Heart right ventricle (tissue), 16 donors: ENCODE results near the gene RHCG. TPM values are rescaled to one million over a fixed set of nuclear protein-coding genes. Genes with fewer than 3 reads are reported as not detected.

Experiments
- ATAC-seq, 8 donors: fragments of 200-7000 bp; cut with Tn5 transposase; one replicate each; pipeline ENCODE4 v1.9.1; 2020; ENCODE audit warnings: mild to moderate bottlenecking in 8 of 8, moderate library complexity in 8 of 8, moderate number of reproducible peaks in 1 of 8
- DNase-seq, 2 donors: peaks; one replicate each; pipeline ENCODE4 v3.0.0-alpha.2; 2020
- H3K27ac ChIP-seq, 10 donors: fragments of 200-600 bp; sonication (generic) in 2 of 10; one replicate each; pipeline versions ENCODE4 v1.5.0 to v1.8.0; 2020 to 2022; ENCODE audit warnings: mild to moderate bottlenecking in 3 of 10
- H3K27me3 ChIP-seq, 7 donors: fragments of 200-600 bp; one replicate each; pipeline ENCODE4 v1.8.0; 2021 to 2022; ENCODE audit warnings: mild to moderate bottlenecking in 2 of 7
- H3K36me3 ChIP-seq, 9 donors: fragments of 200-600 bp; sonication (generic) in 1 of 9; one replicate each; pipeline versions ENCODE4 v1.5.0 to v1.8.0; 2020 to 2022; ENCODE audit warnings: mild to moderate bottlenecking in 2 of 9
- H3K4me1 ChIP-seq, 9 donors: fragments of 200-600 bp; sonication (generic) in 1 of 9; one replicate each; pipeline versions ENCODE4 v1.5.0 to v1.8.0; 2020 to 2022; ENCODE audit warnings: mild to moderate bottlenecking in 4 of 9
- H3K4me3 ChIP-seq, 10 donors: fragments of 200-600 bp; sonication (generic) in 2 of 10; one replicate each; pipeline versions ENCODE4 v1.5.0 to v1.8.0; 2020 to 2022; ENCODE audit warnings: mild to moderate bottlenecking in 7 of 10, moderate library complexity in 2 of 10
- H3K9me3 ChIP-seq, 11 donors: fragments of 200-600 bp in 10 of 11; sonication (generic) in 2 of 11; one replicate each; pipeline versions ENCODE4 v1.5.0 to v1.8.0; 2013 to 2022; ENCODE audit warnings: mild to moderate bottlenecking in 2 of 11, control low read depth in 1 of 11, moderate library complexity in 1 of 11
- WGBS, 2 donors: extraction: QIAGEN DNeasy Blood & Tissue Kit; methylation state at CpG; one replicate each; pipeline ENCODE4 v1.1.7; 2013; ENCODE audit warnings: inconsistent platforms in 1 of 2; 5-methylcytosine and 5-hydroxymethylcytosine counted together
- intact Hi-C, 10 donors: fragments of 100-400 bp; cut with DNase I; formaldehyde crosslinking; loops; one replicate each; pipeline versions ENCODE4 v1.11.1 to v1.14.2; 2022
- polyA plus RNA-seq, 2 donors: library from polyadenylated mRNA; stranded (reverse); fragments of 200-250 nt; gene quantifications; one replicate each; pipeline ENCODE4 v1.2.3, GENCODE V29; 2013
- total RNA-seq, 10 donors: library from RNA; stranded (reverse); fragmentation: NEBNext Ultra II Directional in 3 of 10; extraction: Animal tissue kit (Norgen Biotek cat#: 25700) in 3 of 10; gene quantifications; one replicate each; pipeline versions ENCODE4 v1.2.1 to v1.2.4, GENCODE V29; 2021 to 2023
- TF ChIP-seq, protein P1 (sequence below), 9 donors: fragments of 200-600 bp; sonication (generic) in 2 of 9; IDR thresholded peaks; one replicate each; pipeline versions ENCODE4 v1.5.0 to v1.8.0; 2021 to 2022; ENCODE audit warnings: antibody characterized with exemption in 9 of 9, mild to moderate bottlenecking in 5 of 9, moderate library complexity in 1 of 9
- donor health status: Arrhythmogenic right ventricular cardiomyopathy.
- donor health status: ischemic (EF 13 %, LVEDD 7.1; RV severe dilation, severe dysfunction).
- donor health status: healthy with polysubstance abuse.
- donor health status: DM: no; HTN: yes; CAD: no.
- donor health status: DM: no; HTN: no; CAD: no.
- donor health status: ischemic (EF 25% LVEDD 6.9; RV normal size, moderate dysfunction).
- donor health status: ischemic (EF 25% LVEDD 5.7; RV mildly dilated, moderate dysfunction).
- donor health status: healthy.
- donor health status: DM: yes; HTN: yes; CAD: no.
- donor health status: Ischemic cardiomyopathy.
- donor health status: ischemic (EF 35%, LVEDD 5.7; RV mildly dilated, moderate dysfunction).
- donor health status: nonischemic (EF 11% LVEDD 7.7; RV severe dilation, severe dysfunction).
- donor health status: DM: yes; HTN: yes; CAD: no.
- donor health status: PGD.
- donor health status: ischemic (EF 29% LVEDD 5.4; RV normal size, mild dysfunction).
- donor health status: nonischemic (EF 23%, LVEDD 6.1; RV moderate dilation, normal function).

Gene RHCG
- total and polyA plus RNA-seq, 12 donors = 0.32 to 1.9 (median 0.83) TPM; not detected in 6

DNA sequence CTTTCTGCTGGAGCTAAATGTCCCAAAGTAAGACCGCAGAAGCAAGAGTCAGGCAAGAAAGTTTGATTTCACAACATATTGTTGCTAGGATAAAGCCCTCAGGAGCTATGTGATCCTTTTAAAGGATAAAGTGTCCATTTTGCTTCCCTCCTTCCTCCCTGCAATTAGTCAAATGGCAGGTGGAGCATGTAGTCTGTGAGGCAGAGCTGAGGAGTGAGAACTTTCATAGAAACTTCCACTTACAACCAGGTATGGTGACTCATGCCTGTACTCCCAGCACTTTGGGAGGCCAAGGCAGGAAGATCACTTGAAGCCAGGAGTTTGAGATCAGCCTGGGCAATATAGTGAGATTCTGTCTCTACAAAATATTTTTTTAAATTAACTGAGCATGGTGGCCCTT is 25.2 kb upstream of the RHCG start:
- peaks cover 0 to 12% (median 7%) of the 10 kb centered on the region in 7 donors for H3K27me3 ChIP-seq
- 93 to 94% methylated on average over 1 of the region's 1 CpG for WGBS, 2 donors
- no peak overlapping the region for H3K27ac ChIP-seq
- peaks cover 0 to 11% (median 0%) of the 10 kb centered on the region in 11 donors for H3K9me3 ChIP-seq
- TF ChIP-seq, protein P1, sequence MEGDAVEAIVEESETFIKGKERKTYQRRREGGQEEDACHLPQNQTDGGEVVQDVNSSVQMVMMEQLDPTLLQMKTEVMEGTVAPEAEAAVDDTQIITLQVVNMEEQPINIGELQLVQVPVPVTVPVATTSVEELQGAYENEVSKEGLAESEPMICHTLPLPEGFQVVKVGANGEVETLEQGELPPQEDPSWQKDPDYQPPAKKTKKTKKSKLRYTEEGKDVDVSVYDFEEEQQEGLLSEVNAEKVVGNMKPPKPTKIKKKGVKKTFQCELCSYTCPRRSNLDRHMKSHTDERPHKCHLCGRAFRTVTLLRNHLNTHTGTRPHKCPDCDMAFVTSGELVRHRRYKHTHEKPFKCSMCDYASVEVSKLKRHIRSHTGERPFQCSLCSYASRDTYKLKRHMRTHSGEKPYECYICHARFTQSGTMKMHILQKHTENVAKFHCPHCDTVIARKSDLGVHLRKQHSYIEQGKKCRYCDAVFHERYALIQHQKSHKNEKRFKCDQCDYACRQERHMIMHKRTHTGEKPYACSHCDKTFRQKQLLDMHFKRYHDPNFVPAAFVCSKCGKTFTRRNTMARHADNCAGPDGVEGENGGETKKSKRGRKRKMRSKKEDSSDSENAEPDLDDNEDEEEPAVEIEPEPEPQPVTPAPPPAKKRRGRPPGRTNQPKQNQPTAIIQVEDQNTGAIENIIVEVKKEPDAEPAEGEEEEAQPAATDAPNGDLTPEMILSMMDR (IDR thresholded peaks at IDR 0.05) = no peak
- DNase-seq (no peak), ATAC-seq (no peak)
- H3K4me1 ChIP-seq = no peaks in the 10 kb centered on the region
- no peak overlapping the region for H3K4me3 ChIP-seq
- intact Hi-C loops = no loop called here
- H3K36me3 ChIP-seq = no peaks in the 10 kb centered on the region

DNA sequence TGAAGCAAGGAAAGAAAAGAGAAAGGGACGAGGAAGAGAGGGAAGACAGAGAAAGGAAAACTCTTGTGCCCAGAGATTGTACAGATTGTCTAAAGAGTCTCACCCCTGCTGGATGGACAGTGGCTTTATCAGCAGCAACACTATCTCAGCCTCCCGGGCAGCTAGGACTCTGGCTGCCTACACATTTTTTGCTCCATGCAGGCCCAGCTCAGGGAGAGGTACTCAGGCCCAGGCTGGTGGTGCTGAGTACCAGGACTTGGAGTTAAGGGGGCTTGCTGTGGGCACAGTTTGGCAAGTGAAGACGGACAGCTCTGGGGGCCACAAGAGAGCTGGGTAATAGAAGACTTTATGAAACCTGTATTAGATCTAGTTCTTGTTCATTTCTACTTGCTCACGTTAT is 19.1 kb upstream of the RHCG start:
- TF ChIP-seq, protein P1 (IDR thresholded peaks at IDR 0.05) = no peak
- peaks cover 0 to 3% (median 0%) of the 10 kb centered on the region in 11 donors for H3K9me3 ChIP-seq
- intact Hi-C loops = no loop called here
- WGBS, 2 donors = 53% methylated on average over 4 of the region's 4 CpGs
- no peak overlapping the region for H3K27ac ChIP-seq
- H3K27me3 ChIP-seq = peaks cover 0 to 33% (median 14%) of the 10 kb centered on the region in 7 donors
- H3K4me3 ChIP-seq = no peak overlapping the region
- ATAC-seq (no peak), DNase-seq (no peak)
- H3K36me3 ChIP-seq = no peaks in the 10 kb centered on the region
- H3K4me1 ChIP-seq = no peaks in the 10 kb centered on the region

DNA sequence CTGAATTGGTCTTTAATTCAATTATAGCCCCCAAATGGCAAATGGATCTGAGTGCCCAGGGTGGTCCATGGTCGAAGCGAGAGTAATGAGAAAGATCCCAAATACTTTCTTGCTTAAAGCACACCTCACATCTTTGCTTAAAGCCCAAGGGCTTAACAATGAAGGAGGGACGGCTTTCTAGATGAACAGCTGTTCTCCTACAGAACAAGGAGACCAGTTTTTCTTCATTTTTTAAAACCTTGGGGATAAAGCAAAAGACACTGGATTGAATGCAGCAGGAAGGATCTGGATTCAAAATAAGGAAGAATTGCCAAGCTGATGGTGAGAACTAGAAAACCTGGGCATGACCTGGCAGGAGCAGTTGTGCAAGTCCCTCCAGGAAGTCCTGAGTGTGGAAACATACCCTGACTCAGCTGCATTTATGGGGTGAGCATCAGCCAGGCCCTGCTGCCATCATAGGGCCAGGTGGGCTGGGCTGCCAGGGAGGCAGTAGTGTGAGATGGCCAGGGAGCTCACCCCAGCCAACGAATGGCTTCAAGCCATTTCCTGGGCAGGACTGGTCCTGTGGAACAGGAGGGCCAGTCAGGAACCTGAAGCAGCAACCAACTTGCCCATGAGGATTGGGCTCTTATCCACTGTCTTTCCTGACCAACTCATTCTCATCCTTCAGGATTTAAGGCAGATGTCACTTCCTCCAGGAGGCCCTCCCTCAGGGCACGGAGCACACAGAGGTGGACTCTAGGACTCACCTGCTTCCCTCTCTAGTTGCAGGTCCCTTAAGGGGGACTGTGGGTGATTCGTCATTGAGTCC is 18.4 kb upstream of the RHCG start:
- ATAC-seq = no peak
- DNase-seq = no peak
- intact Hi-C loops = no loop called here

DNA sequence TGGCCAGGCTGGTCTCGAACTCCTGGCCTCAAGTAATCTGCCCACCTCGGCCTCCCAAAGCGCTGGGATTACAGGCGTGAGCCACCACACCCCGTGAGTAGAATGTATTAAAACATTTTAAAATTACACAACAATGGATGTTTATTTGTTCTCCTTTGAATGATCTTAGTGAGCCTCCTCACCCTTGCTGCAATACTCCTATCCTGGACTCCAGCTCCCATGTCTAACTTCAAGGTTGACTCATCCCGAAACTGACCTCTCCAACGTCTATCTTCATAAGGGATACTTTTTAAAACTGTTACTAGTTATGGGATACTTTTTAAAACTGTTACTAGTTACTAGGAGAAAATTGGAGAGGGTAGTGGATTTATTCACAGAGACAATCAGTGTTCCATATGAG is 17.8 kb upstream of the RHCG start:
- Histone ChIP-seq H3K27me3 (peaks cover 0 to 33% (median 14%) of the 10 kb centered on the region in 7 donors), H3K4me1 (no peaks in the 10 kb centered on the region), H3K4me3 (no peak overlapping the region), H3K9me3 (peaks cover 0 to 3% (median 0%) of the 10 kb centered on the region in 11 donors), H3K27ac (no peak overlapping the region), H3K36me3 (no peaks in the 10 kb centered on the region)
- DNase-seq (no peak), ATAC-seq (no peak)
- WGBS, 2 donors = 85 to 86% methylated on average over 7 of the region's 7 CpGs
- TF ChIP-seq, protein P1 (IDR thresholded peaks at IDR 0.05) = no peak
- intact Hi-C loops = no loop called here

More for the DNA sequence above, 18.4 kb upstream of the RHCG start:
- Histone ChIP-seq H3K9me3 (peaks cover 0 to 3% (median 0%) of the 10 kb centered on the region in 11 donors), H3K4me3 (no peak overlapping the region), H3K27ac (no peak overlapping the region), H3K27me3 (peaks cover 0 to 33% (median 14%) of the 10 kb centered on the region in 7 donors), H3K36me3 (no peaks in the 10 kb centered on the region), H3K4me1 (no peaks in the 10 kb centered on the region)
- TF ChIP-seq, protein P1 (IDR thresholded peaks at IDR 0.05) = no peak
- 68 to 72% methylated on average over 6 of the region's 6 CpGs for WGBS, 2 donors
